Left lung (tissue), 10 donors: ENCODE data around the gene BRSK1. TPM values are rescaled to one million over a fixed set of nuclear protein-coding genes. Genes with fewer than 3 reads are reported as not detected.

Source experiments
- ATAC-seq: fragments of 200-7000 bp; cut with Tn5 transposase; one replicate; pipeline ENCODE4 v1.9.1; 2020; ENCODE audit warnings: moderate library complexity
- DNase-seq, 4 donors: peaks; one replicate each; pipeline ENCODE4 v3.0.0-alpha.2; 2013 to 2020
- H3K27ac ChIP-seq, 2 donors: fragments of 200-600 bp; sonication (generic) in 1 of 2; one replicate each; pipeline versions ENCODE4 v1.5.0 to v1.8.0; 2020 to 2021
- H3K27me3 ChIP-seq, 2 donors: fragments of 200-600 bp; sonication (generic) in 1 of 2; one replicate each; pipeline versions ENCODE4 v1.5.0 to v1.8.0; 2020 to 2021
- H3K36me3 ChIP-seq, 2 donors: fragments of 200-600 bp; sonication (generic) in 1 of 2; one replicate each; pipeline versions ENCODE4 v1.5.0 to v1.8.0; 2020 to 2021
- H3K4me1 ChIP-seq, 2 donors: fragments of 200-600 bp; one replicate each; pipeline ENCODE4 v1.8.0; 2021
- H3K4me3 ChIP-seq, 2 donors: fragments of 200-600 bp; sonication (generic) in 1 of 2; one replicate each; pipeline versions ENCODE4 v1.5.0 to v1.8.0; 2020 to 2021; ENCODE audit warnings: mild to moderate bottlenecking in 1 of 2
- H3K9me3 ChIP-seq, 2 donors: fragments of 200-600 bp; sonication (generic) in 1 of 2; one replicate each; pipeline versions ENCODE4 v1.5.0 to v1.8.0; 2020 to 2021
- intact Hi-C, 2 donors: fragments of 100-400 bp; cut with DNase I; formaldehyde crosslinking; loops; one replicate each; pipeline versions ENCODE4 v1.11.2 to v1.14.2; 2022
- polyA plus RNA-seq, 6 donors: library from polyadenylated mRNA; unstranded; fragments of 120-200 nt; gene quantifications; one replicate each; pipeline ENCODE4 v1.2.1, GENCODE V29; 2013; ENCODE audit not compliant: insufficient read length in 6 of 6
- total RNA-seq, 2 donors: library from RNA; stranded (reverse); fragmentation: NEBNext Ultra II Directional; extraction: Animal tissue kit (Norgen Biotek cat#: 25700); gene quantifications; one replicate each; pipeline ENCODE4 v1.2.1, GENCODE V29; 2021
- TF ChIP-seq, protein P1 (sequence below), 2 donors: fragments of 200-600 bp; sonication (generic) in 1 of 2; IDR thresholded peaks; one replicate each; pipeline versions ENCODE4 v1.5.0 to v1.8.0; 2021; ENCODE audit warnings: antibody characterized with exemption in 2 of 2
- donor health status: DM: no; HTN: yes; CAD: no.
- donor health status: DM: no; HTN: no; CAD: no.

BRSK1 gene
- total and polyA plus RNA-seq, 8 donors = 2.2 to 18.1 (median 13.6) TPM

DNA sequence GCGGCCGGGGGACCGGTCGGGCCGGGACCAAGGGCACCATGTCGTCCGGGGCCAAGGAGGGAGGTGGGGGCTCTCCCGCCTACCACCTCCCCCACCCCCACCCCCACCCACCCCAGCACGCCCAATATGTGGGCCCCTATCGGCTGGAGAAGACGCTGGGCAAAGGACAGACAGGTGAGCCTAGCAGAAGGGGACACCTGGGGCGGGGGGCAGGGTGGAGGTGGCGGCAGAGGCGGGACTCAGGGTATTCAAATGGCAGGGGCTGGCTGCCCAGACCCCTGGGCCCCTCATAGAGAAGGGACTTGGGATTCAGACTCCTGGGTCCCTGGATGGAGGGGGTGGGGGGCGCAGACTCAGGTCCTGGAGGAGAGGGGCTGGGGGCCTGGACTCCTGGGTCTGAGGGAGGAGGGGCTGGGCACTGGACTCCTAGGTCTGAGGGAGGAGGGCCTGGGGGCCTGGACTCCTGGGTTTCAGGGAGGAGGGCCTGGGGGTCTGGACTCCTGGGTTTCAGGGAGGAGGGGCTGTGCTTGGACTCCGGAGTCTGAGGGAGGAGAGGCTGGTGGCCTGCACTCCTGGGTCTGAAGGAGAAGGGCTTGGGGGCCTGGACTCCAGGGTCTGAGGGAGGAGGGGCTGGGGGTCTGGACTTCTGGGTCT, 735 bp downstream of the BRSK1 start:
- peak overlapping the region in 1 of 2 donors; percentile 13 for H3K4me3 ChIP-seq
- H3K27me3 ChIP-seq = peaks cover 0 to 35% of the 10 kb centered on the region in 2 donors

GRCh38 chr19:55285229-55285890, 1.6 kb downstream of the BRSK1 start:
- no peak overlapping the region for H3K27ac ChIP-seq
- no peak overlapping the region for H3K4me3 ChIP-seq
- H3K4me1 ChIP-seq = peaks cover 0 to 5% of the 10 kb centered on the region in 2 donors
- TF ChIP-seq, protein P1, sequence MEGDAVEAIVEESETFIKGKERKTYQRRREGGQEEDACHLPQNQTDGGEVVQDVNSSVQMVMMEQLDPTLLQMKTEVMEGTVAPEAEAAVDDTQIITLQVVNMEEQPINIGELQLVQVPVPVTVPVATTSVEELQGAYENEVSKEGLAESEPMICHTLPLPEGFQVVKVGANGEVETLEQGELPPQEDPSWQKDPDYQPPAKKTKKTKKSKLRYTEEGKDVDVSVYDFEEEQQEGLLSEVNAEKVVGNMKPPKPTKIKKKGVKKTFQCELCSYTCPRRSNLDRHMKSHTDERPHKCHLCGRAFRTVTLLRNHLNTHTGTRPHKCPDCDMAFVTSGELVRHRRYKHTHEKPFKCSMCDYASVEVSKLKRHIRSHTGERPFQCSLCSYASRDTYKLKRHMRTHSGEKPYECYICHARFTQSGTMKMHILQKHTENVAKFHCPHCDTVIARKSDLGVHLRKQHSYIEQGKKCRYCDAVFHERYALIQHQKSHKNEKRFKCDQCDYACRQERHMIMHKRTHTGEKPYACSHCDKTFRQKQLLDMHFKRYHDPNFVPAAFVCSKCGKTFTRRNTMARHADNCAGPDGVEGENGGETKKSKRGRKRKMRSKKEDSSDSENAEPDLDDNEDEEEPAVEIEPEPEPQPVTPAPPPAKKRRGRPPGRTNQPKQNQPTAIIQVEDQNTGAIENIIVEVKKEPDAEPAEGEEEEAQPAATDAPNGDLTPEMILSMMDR (IDR thresholded peaks at IDR 0.05) = no peak
- no peak for ATAC-seq
- no peaks in the 10 kb centered on the region for H3K36me3 ChIP-seq
- peak in 1 of 4 donors; percentile 70 for DNase-seq
- intact Hi-C loops = no loop called here
- H3K27me3 ChIP-seq = peaks cover 0 to 35% of the 10 kb centered on the region in 2 donors
- no peaks in the 10 kb centered on the region for H3K9me3 ChIP-seq

More for the DNA sequence above, 735 bp downstream of the BRSK1 start:
- Histone ChIP-seq H3K36me3 (no peaks in the 10 kb centered on the region), H3K4me1 (peaks cover under 1 to 9% of the 10 kb centered on the region in 2 donors), H3K9me3 (no peaks in the 10 kb centered on the region), H3K27ac (no peak overlapping the region)
- TF ChIP-seq, protein P1 (IDR thresholded peaks at IDR 0.05) = no peak
- no peak for ATAC-seq
- intact Hi-C loops = no loop called here
- peak in 1 of 4 donors; percentile 31 for DNase-seq

DNA sequence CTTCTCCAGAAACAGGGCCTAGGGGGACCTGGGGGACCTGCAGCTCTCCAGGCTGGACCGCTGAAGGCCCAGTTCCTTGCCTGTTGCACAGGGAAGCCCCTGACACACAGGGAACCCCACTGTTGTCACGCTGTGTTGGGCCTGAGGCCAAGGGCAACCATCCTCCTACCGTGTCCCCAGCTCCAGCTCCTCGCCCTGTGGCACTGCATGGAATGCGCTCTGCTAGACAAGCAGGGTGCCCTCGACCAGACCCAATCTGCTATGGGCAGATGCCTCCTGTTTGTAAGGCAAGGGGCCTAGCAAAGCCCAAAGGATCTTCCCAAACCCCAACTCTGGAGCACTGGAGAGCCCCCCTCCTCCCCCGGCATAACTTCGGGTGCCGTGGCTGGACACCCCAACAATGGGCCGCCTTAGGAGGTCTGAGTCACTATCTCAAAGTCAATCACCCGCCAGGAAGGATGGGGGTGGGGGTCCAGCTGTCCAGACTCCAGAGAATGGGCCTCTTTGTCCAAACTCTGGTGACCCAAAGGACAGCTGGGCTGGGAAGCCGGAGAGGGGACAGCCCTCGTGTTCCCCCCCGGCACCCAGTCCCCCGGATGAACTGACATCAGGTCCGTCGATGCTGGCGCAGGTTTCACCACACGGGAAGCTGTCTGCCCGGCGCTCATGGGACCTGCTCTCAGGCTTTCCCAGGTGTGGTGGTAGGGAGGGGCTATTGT, 3.7 kb downstream of the BRSK1 start:
- H3K9me3 ChIP-seq = no peaks in the 10 kb centered on the region
- H3K27ac ChIP-seq = no peak overlapping the region
- TF ChIP-seq, protein P1 (IDR thresholded peaks at IDR 0.05) = no peak
- ATAC-seq (no peak), DNase-seq (no peak)
- H3K4me1 ChIP-seq = no peaks in the 10 kb centered on the region
- H3K4me3 ChIP-seq = no peak overlapping the region
- intact Hi-C loops = no loop called here
- no peaks in the 10 kb centered on the region for H3K36me3 ChIP-seq
- peaks cover 0 to 30% of the 10 kb centered on the region in 2 donors for H3K27me3 ChIP-seq

DNA sequence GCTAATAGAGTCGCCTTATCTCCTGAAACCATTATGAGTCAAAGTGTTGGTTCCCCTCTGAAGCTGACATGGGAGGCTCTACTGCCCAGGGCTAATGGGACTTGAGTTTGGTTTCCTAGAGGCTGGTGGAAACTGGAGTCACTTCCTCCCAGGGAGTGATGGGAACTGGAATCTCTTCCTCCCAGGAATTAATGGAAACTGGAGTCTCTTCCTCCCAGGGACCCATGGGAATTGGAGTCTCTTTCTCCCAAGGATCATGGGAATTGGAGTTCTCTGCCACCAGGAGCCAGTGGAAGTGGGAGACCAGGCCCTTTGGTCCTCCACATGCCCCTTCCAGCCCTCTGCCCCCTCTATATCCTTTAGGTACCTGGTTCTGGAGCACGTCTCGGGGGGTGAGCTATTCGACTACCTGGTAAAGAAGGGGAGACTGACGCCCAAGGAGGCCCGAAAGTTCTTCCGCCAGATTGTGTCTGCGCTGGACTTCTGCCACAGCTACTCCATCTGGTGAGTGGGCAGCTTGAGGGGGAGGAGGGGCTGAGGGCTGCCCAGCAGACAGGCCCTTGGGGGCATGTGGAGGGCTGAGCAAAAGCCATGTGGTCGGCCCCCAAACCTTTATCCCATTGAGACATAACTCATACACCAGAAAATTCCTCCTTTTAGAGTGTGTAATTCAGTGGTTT, 5.5 kb downstream of the BRSK1 start:
- TF ChIP-seq, protein P1 (IDR thresholded peaks at IDR 0.05) = no peak
- intact Hi-C loops = no loop called here

More for the DNA sequence above, 5.5 kb downstream of the BRSK1 start:
- ATAC-seq = no peak
- no peaks in the 10 kb centered on the region for H3K9me3 ChIP-seq
- H3K27ac ChIP-seq = no peak overlapping the region
- H3K4me3 ChIP-seq = no peak overlapping the region
- no peaks in the 10 kb centered on the region for H3K4me1 ChIP-seq
- H3K27me3 ChIP-seq = peaks cover 0 to 13% of the 10 kb centered on the region in 2 donors
- no peak for DNase-seq
- H3K36me3 ChIP-seq = no peaks in the 10 kb centered on the region
